Endothelial cell of umbilical vein (primary cell): ENCODE measurements around the gene PTPRD.

Experiments
- CTCF ChIP-seq, 2 donors: IDR thresholded peaks; 1 replicate in 1 of 2; 2 replicates in 1 of 2; pipeline ENCODE4 v1.5.1; 2011; ENCODE audit warnings: low read length in 2 of 2, mild to moderate bottlenecking in 2 of 2, moderate library complexity in 2 of 2, control low read depth in 1 of 2, inconsistent platforms in 1 of 2, low read depth in 1 of 2; ENCODE audit not compliant: insufficient read depth in 1 of 2; ENCODE audit errors: extremely low read depth in 1 of 2
- EZH2 ChIP-seq: IDR thresholded peaks from 2 replicates; pipeline ENCODE4 v1.6.1; 2012; ENCODE audit warnings: borderline replicate concordance, low read depth, mild to moderate bottlenecking, moderate library complexity, low read length, inconsistent platforms; ENCODE audit not compliant: severe bottlenecking
- FOS ChIP-seq: IDR thresholded peaks from 2 replicates; pipeline ENCODE4 v1.6.1; 2011; ENCODE audit warnings: mild to moderate bottlenecking, low read length, moderate library complexity, borderline replicate concordance; ENCODE audit not compliant: insufficient read depth
- JUN ChIP-seq: IDR thresholded peaks from 2 replicates; pipeline ENCODE4 v1.6.1; 2011; ENCODE audit warnings: borderline replicate concordance, low read depth; ENCODE audit not compliant: insufficient read length, insufficient read depth
- MYC ChIP-seq: IDR thresholded peaks from one replicate; pipeline ENCODE4 v1.6.1; 2011; ENCODE audit warnings: mild to moderate bottlenecking, low read depth, low read length
- POLR2A ChIP-seq: IDR thresholded peaks from 2 replicates; pipeline ENCODE4 v1.6.1; 2012; ENCODE audit warnings: low read depth, mild to moderate bottlenecking, control low read depth, low read length
- POLR2AphosphoS5 ChIP-seq: IDR thresholded peaks from 2 replicates; pipeline ENCODE4 v1.6.1; 2012; ENCODE audit warnings: low read depth, mild to moderate bottlenecking, control low read depth, low read length, moderate library complexity; ENCODE audit not compliant: insufficient read depth

GRCh38 chr9:8395022-8395421 lies 2217.8 kb downstream of the PTPRD start:
- TF ChIP-seq MYC (no peak), EZH2 (no peak), CTCF (IDR thresholded peaks at IDR 0.05; ENCODE audit: extremely low read depth in 1 of 2, insufficient read depth in 1 of 2, low read depth in 1 of 2, low read length in 2 of 2) (no peak), POLR2AphosphoS5 (no peak), JUN (no peak), POLR2A (no peak), FOS (no peak)
